ENCODE results near the gene ATP8B4.

GRCh38 chr15:50098545-50098944 is 20.5 kb downstream of the ATP8B4 start:
- TF ChIP-seq, protein P1, sequence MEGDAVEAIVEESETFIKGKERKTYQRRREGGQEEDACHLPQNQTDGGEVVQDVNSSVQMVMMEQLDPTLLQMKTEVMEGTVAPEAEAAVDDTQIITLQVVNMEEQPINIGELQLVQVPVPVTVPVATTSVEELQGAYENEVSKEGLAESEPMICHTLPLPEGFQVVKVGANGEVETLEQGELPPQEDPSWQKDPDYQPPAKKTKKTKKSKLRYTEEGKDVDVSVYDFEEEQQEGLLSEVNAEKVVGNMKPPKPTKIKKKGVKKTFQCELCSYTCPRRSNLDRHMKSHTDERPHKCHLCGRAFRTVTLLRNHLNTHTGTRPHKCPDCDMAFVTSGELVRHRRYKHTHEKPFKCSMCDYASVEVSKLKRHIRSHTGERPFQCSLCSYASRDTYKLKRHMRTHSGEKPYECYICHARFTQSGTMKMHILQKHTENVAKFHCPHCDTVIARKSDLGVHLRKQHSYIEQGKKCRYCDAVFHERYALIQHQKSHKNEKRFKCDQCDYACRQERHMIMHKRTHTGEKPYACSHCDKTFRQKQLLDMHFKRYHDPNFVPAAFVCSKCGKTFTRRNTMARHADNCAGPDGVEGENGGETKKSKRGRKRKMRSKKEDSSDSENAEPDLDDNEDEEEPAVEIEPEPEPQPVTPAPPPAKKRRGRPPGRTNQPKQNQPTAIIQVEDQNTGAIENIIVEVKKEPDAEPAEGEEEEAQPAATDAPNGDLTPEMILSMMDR (IDR thresholded peaks at IDR 0.05) = no peak
- TF ChIP-seq EP300 (IDR thresholded peaks at IDR 0.05) = no peak
- no peak for TF ChIP-seq POLR2A (IDR thresholded peaks at IDR 0.05)
- no peak for TF ChIP-seq POLR2AphosphoS5 (IDR thresholded peaks at IDR 0.05)

Data from upper lobe of left lung (tissue), 4 donors.